Measurements from ENCODE around the gene BST2. TPM values are rescaled to one million over a fixed set of nuclear protein-coding genes. Genes with fewer than 3 reads are reported as not detected.
"Not testable (repeated sequence)": the region's sequence is repeated elsewhere in the genome, so short reads cannot be mapped to it uniquely, and the experiment has no call there.

Gene BST2
- total RNA-seq, 1 donor from 2014 or later, result 301 TPM

DNA sequence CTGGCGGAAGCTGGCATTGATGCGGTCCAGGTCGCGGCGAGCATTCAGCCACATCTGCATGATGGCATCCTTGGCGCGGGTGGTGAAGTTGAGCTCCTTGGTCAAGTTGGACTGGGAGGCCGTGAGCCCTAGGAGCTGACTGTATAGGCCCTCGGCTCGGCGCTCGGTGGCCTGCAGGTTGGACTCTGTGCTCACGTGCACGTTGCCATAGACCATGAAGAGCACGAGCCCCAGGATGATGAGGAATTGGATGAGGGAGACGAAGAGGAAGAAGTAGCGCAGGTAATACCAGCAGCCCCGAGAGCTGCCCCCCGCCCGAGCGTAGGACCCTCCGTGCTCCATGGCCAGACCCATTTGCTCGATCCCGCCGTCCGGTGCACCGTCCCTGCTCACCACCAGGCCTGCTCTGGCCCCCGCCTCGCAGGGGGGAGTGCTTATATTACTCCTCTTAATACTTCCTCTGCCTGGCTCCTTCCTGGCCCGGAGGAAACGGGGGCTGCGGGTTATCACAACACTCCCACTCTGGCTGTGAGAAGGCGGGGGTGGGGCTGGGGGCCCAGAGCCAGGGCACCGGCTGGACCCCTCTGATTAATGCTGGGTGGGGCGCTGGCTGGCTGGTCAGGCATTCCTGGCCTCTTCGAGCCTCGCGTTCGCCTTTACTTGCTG lies 28.4 kb downstream of the BST2 start, which contains the start of gene PLVAP:
Gene PLVAP, minus strand, starts transcription at position 408 of the 666 bp plus-strand sequence. Its CDS starts 54 bp downstream, at position 354.
- Histone ChIP-seq H3K4me1 (ENCODE audit: insufficient read depth, low read length) (peaks cover 5% of the 10 kb centered on the region), H3K36me3 (ENCODE audit: insufficient read depth, low read length) (no peaks in the 10 kb centered on the region), H3K4me3 (ENCODE audit: insufficient read depth, low read depth, low read length) (no peak within 1 kb of the TSS), H3K4me2 (ENCODE audit: low read length) (no peak within 1 kb of the TSS), H3K79me2 (ENCODE audit: insufficient read depth, low read length) (no peaks in the 10 kb centered on the region), H4K20me1 (ENCODE audit: insufficient read depth, low read length) (no peaks in the 10 kb centered on the region), H3K9me3 (ENCODE audit: insufficient read depth, low read depth, low read length) (no peaks in the 10 kb centered on the region), H3K9ac (ENCODE audit: low read length) (no peak within 1 kb of the TSS), H2AFZ (ENCODE audit: low read depth, low read length) (no peak within 1 kb of the TSS), H3K27me3 (ENCODE audit: insufficient read depth, low read length) (no peaks in the 10 kb centered on the region), H3K27ac (ENCODE audit: low read depth, low read length) (no peak within 1 kb of the TSS)
- TF ChIP-seq EZH2 (IDR thresholded peaks at IDR 0.05; ENCODE audit: insufficient read depth, low read length), result no peak
- TF ChIP-seq, protein P1, sequence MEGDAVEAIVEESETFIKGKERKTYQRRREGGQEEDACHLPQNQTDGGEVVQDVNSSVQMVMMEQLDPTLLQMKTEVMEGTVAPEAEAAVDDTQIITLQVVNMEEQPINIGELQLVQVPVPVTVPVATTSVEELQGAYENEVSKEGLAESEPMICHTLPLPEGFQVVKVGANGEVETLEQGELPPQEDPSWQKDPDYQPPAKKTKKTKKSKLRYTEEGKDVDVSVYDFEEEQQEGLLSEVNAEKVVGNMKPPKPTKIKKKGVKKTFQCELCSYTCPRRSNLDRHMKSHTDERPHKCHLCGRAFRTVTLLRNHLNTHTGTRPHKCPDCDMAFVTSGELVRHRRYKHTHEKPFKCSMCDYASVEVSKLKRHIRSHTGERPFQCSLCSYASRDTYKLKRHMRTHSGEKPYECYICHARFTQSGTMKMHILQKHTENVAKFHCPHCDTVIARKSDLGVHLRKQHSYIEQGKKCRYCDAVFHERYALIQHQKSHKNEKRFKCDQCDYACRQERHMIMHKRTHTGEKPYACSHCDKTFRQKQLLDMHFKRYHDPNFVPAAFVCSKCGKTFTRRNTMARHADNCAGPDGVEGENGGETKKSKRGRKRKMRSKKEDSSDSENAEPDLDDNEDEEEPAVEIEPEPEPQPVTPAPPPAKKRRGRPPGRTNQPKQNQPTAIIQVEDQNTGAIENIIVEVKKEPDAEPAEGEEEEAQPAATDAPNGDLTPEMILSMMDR (IDR thresholded peaks at IDR 0.05; ENCODE audit: insufficient read depth, low read depth, low read length), result no peak
- no peaks in the 10 kb centered on the region for H3K9me3 Mint-ChIP-seq (ENCODE audit: unreplicated experiment)
- H3K4me3 Mint-ChIP-seq (ENCODE audit: unreplicated experiment), result no peak within 1 kb of the TSS
- DNase-seq (ENCODE audit: low read depth) (no peak), FAIRE-seq (no peak)
- H3K27ac Mint-ChIP-seq (ENCODE audit: unreplicated experiment), result no peak within 1 kb of the TSS
- H3K36me3 Mint-ChIP-seq (ENCODE audit: low read depth, unreplicated experiment), result no peaks in the 10 kb centered on the region
- H3K4me1 Mint-ChIP-seq (ENCODE audit: low read depth, unreplicated experiment), result no peaks in the 10 kb centered on the region
- peaks cover 2% of the 10 kb centered on the region for H3K27me3 Mint-ChIP-seq (ENCODE audit: low read depth, unreplicated experiment)

DNA sequence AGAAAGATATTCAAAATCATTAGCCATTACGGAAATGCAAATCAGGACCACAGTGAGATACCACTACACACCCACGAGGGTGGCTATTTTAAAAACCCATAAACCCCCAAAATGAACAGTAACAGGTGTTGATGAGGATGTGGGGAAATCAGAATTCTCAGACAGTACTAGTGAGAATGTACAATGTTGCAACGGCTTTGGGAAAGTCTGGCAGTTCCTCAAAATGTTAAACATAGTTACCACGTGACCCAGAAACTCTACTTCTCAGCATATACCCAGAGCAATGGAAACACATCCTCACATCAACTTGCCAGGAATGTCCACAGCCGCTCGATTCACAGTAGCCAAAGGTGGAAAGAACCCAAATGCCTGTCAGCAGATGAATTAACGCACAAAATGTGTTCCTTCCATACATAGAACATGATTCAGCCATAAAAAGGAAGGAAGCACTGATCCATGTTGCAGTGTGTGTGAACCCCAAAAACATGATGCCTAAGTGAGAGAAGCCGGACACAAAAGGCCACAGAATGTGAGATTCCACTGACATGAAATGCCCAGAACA lies 35.3 kb downstream of the BST2 start:
- Histone ChIP-seq H3K4me1 (ENCODE audit: insufficient read depth, low read length) (no peaks in the 10 kb centered on the region), H3K9ac (ENCODE audit: low read length) (no peak overlapping the region), H4K20me1 (ENCODE audit: insufficient read depth, low read length) (no peaks in the 10 kb centered on the region), H3K4me3 (ENCODE audit: insufficient read depth, low read depth, low read length) (no peak overlapping the region), H3K36me3 (ENCODE audit: insufficient read depth, low read length) (no peaks in the 10 kb centered on the region), H3K27ac (ENCODE audit: low read depth, low read length) (no peak overlapping the region), H2AFZ (ENCODE audit: low read depth, low read length) (no peak overlapping the region), H3K79me2 (ENCODE audit: insufficient read depth, low read length) (no peaks in the 10 kb centered on the region), H3K27me3 (ENCODE audit: insufficient read depth, low read length) (peaks cover 2% of the 10 kb centered on the region), H3K9me3 (ENCODE audit: insufficient read depth, low read depth, low read length) (no peaks in the 10 kb centered on the region), H3K4me2 (ENCODE audit: low read length) (no peak overlapping the region)
- Mint-ChIP-seq H3K36me3 (ENCODE audit: low read depth, unreplicated experiment) (peaks cover 2% of the 10 kb centered on the region), H3K27me3 (ENCODE audit: low read depth, unreplicated experiment) (peaks cover 17% of the 10 kb centered on the region), H3K9me3 (ENCODE audit: unreplicated experiment) (no peaks in the 10 kb centered on the region), H3K27ac (ENCODE audit: unreplicated experiment) (no peak overlapping the region), H3K4me1 (ENCODE audit: low read depth, unreplicated experiment) (no peaks in the 10 kb centered on the region), H3K4me3 (ENCODE audit: unreplicated experiment) (no peak overlapping the region)
- peak; percentile 6 for DNase-seq (ENCODE audit: low read depth)
- FAIRE-seq, result no peak
- no peak for TF ChIP-seq EZH2 (IDR thresholded peaks at IDR 0.05; ENCODE audit: insufficient read depth, low read length)
- TF ChIP-seq, protein P1 (IDR thresholded peaks at IDR 0.05; ENCODE audit: insufficient read depth, low read depth, low read length), result no peak

DNA sequence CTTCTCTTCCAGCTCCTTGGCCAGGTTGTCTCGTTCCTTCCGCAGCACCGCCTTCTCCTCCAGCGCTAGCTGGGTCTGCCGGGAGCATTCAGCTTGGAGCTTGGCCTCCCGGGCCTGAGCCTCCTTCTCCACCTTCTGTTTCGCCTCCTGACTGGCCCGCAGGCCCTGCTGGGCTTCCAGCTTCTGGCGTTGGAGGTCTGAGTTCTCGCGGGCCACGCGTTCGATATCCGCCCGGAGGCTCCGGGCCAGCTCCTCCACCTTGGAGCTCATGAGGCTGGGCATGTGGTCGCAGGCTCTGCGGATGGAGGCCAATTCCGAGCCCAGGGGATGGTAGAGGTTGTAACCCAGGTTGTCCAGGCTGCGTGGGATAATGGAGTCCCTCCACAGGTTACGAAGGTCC lies 40.1 kb downstream of the BST2 start:
- Mint-ChIP-seq H3K4me1 (ENCODE audit: low read depth, unreplicated experiment) (no peaks in the 10 kb centered on the region), H3K27me3 (ENCODE audit: low read depth, unreplicated experiment) (peaks cover 33% of the 10 kb centered on the region), H3K27ac (ENCODE audit: unreplicated experiment) (no peak overlapping the region), H3K9me3 (ENCODE audit: unreplicated experiment) (peaks cover 2% of the 10 kb centered on the region), H3K4me3 (ENCODE audit: unreplicated experiment) (no peak overlapping the region), H3K36me3 (ENCODE audit: low read depth, unreplicated experiment) (peaks cover 10% of the 10 kb centered on the region)
- FAIRE-seq (no peak), DNase-seq (ENCODE audit: low read depth) (no peak)
- Histone ChIP-seq H3K4me1 (ENCODE audit: insufficient read depth, low read length) (no peaks in the 10 kb centered on the region), H3K4me3 (ENCODE audit: insufficient read depth, low read depth, low read length) (no peak overlapping the region), H3K27me3 (ENCODE audit: insufficient read depth, low read length) (peaks cover 2% of the 10 kb centered on the region), H4K20me1 (ENCODE audit: insufficient read depth, low read length) (no peaks in the 10 kb centered on the region), H3K9ac (ENCODE audit: low read length) (no peak overlapping the region), H3K36me3 (ENCODE audit: insufficient read depth, low read length) (no peaks in the 10 kb centered on the region), H2AFZ (ENCODE audit: low read depth, low read length) (no peak overlapping the region), H3K9me3 (ENCODE audit: insufficient read depth, low read depth, low read length) (no peaks in the 10 kb centered on the region), H3K27ac (ENCODE audit: low read depth, low read length) (no peak overlapping the region), H3K4me2 (ENCODE audit: low read length) (no peak overlapping the region), H3K79me2 (ENCODE audit: insufficient read depth, low read length) (no peaks in the 10 kb centered on the region)
- TF ChIP-seq, protein P1 (IDR thresholded peaks at IDR 0.05; ENCODE audit: insufficient read depth, low read depth, low read length), result no peak
- no peak for TF ChIP-seq EZH2 (IDR thresholded peaks at IDR 0.05; ENCODE audit: insufficient read depth, low read length)

DNA sequence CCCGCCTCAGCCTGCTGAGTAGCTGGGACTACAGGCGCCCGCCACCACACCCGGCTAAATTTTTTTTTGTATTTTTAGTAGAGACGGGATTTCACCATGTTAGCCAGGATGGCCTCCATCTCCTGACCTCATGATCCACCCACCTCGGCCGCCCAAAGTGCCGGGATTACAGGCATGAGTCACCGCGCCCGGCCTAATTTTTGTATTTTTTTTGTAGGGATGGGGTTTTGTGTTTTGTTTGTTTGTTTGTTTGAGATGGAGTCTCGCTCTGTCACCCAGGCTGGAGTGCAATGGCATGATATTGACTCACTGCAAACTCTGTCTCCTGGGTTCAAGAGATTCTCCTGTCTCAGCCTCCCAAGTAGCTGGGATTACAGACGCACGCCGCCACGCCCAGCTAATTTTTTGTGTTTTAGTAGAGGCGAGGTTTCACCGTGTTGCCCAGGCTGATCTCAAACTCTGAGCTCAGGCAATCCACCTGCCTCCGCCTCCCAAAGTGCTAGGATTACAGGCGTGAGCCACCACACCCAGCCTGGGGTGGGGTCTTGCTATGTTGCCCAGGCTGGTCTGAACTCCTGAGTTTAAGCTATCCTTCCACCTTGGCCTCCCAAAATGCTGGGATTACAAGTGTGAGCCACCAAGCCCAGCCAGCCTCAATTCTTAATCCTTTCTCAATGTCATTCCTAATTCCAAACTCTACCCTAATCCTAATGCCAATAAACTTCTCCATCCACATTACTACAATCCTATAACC lies 41.4 kb downstream of the BST2 start:
- not testable (repeated sequence) for H3K4me3 Mint-ChIP-seq (ENCODE audit: unreplicated experiment); H3K79me2 ChIP-seq (ENCODE audit: insufficient read depth, low read length); H3K4me3 ChIP-seq (ENCODE audit: insufficient read depth, low read depth, low read length); H4K20me1 ChIP-seq (ENCODE audit: insufficient read depth, low read length); H3K36me3 ChIP-seq (ENCODE audit: insufficient read depth, low read length); FAIRE-seq; H3K4me1 Mint-ChIP-seq (ENCODE audit: low read depth, unreplicated experiment); H3K27ac Mint-ChIP-seq (ENCODE audit: unreplicated experiment); H3K27ac ChIP-seq (ENCODE audit: low read depth, low read length); H3K9me3 ChIP-seq (ENCODE audit: insufficient read depth, low read depth, low read length); DNase-seq (ENCODE audit: low read depth); H3K4me1 ChIP-seq (ENCODE audit: insufficient read depth, low read length); H3K27me3 ChIP-seq (ENCODE audit: insufficient read depth, low read length); H3K9me3 Mint-ChIP-seq (ENCODE audit: unreplicated experiment); H2AFZ ChIP-seq (ENCODE audit: low read depth, low read length); H3K4me2 ChIP-seq (ENCODE audit: low read length); H3K9ac ChIP-seq (ENCODE audit: low read length)
- peaks cover 10% of the 10 kb centered on the region for H3K36me3 Mint-ChIP-seq (ENCODE audit: low read depth, unreplicated experiment)
- H3K27me3 Mint-ChIP-seq (ENCODE audit: low read depth, unreplicated experiment), result peaks cover 38% of the 10 kb centered on the region
